ENCODE results near the gene PLEKHH3.

The PLEKHH3 gene, protein sequence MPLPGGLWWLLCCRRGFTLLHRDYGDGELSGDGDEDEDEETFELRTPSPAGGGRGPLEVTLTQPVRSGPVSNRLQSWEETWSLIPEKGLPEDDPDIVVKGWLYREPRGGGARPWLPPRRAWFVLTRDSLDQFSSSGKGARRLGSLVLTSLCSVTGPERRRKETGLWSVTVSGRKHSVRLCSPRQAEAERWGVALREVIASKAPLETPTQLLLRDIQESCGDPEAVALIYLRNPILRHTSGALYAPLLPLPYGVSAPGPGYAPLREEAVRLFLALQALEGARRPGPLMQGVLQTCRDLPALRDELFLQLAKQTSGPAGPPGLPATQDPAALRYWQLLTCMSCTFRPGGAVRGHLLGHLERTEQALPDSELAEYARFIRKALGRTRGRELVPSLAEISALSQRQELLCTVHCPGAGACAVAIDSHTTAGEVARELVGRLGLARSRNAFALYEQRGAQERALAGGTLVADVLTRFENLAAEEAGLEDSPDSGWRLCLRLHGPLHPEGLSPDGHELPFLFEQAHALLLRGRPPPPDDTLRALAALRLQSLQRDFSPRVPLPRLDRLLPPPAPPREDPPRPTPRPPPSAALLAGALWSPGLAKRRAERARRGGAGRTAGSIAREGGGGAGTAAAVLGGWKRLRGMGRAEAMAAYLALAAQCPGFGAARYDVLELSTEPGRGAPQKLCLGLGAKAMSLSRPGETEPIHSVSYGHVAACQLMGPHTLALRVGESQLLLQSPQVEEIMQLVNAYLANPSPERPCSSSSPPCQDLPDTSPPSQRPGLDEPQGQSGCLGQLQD

DNA sequence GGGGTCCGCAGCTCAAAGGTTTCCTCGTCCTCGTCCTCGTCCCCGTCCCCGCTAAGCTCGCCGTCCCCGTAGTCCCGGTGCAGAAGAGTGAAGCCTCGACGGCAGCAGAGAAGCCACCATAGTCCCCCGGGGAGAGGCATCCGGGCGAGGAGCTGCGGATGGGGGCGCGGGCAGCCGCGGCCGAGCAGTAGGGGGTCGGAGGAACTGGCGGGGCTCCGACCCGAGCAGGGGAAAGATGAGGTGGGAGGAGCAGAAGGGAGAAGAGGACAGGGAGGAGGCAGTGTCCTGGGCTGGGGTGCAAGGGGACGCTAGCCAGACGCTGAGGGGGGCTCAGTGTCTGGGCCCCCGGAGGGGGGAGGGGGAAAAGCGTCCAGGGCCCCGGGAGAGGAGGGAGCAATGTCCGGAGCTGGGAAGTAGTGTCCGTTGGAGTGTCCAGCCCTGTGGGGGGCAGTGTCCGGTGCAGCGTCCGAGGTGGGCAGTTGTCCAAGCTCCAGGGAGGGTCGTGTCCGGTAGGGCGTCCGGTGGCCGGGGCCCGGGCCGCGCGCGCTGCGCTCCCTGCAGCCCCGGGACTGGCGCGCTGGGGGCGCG, at the start of gene PLEKHH3:
TSS of gene PLEKHH3 (minus strand) at position 571 of the 588 bp plus-strand sequence. CDS start at position 140, 431 bp downstream.
- DNase-seq (ENCODE audit: low read depth in 1 of 2, low spot score in 1 of 2): no peak

DNA sequence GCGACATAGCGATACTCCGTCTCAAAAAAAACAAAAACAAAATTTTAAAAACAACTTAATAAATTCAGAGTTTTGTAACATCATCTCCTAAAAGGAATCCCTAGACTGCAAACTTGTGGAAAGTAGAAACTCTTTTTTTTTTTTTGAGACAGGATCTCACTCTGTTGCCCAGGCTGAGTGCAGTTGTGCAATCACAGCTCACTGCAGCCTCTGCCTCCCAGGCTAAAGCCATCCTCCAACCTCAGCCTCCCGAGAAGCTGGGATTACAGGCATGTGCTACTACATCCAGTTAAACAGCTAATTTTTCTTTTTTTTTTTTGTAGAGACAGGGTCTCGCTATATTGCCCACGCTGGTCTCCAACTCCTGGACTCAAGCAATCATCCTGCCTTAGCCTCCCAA, 48.3 kb upstream of the PLEKHH3 start:
- DNase-seq (ENCODE audit: low read depth in 1 of 2, low spot score in 1 of 2): no peak

DNA sequence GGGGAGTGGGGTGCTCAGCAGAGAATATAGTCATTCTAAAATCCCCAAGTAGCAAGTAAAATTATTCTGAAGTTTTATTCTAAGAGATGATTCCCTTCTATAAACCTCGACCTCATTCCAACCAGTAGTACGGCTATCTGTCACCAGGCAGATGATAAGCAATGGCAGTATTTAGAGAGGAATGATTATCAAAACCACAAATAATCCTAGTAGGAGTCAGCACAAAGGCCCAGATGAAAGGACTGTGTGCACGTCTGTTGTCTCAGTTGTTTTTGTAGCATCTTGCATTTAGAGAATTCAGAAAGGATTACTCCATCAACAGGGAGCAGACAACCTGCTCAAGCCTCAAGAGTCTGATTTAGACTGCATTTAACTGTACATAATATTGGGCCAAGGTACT, 46.8 kb upstream of the PLEKHH3 start:
- DNase-seq (ENCODE audit: low read depth in 1 of 2, low spot score in 1 of 2): no peak

DNA sequence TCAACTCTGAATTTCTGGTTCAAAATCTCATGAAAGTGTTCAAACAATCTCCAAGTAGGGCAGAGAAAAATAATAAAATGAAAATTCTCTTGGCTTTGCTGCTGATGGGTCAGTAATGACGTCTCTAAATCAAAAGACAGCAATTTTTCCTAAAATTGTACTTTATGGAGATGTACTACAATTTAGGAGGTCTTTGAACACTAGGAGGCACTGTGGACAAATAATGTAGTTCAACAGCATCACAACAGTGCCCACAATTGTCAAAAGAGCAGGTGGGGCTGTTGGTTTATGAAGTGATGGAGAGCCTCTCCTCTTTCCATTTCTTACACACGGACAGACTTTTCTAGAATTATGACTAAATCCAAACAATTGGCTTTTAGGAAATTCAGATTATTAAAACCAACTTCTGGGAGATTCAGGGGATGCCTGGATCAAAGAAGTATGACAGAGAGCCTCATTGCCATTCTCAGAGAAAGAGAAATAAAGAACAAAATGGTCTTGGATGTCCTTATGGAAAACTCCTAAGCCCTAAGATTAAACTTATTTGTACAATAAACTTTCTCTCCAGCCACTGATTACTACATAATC, 44.3 kb upstream of the PLEKHH3 start:
- peak in 1 of 2 donors; percentile 47 for DNase-seq (ENCODE audit: low read depth in 1 of 2, low spot score in 1 of 2)

DNA sequence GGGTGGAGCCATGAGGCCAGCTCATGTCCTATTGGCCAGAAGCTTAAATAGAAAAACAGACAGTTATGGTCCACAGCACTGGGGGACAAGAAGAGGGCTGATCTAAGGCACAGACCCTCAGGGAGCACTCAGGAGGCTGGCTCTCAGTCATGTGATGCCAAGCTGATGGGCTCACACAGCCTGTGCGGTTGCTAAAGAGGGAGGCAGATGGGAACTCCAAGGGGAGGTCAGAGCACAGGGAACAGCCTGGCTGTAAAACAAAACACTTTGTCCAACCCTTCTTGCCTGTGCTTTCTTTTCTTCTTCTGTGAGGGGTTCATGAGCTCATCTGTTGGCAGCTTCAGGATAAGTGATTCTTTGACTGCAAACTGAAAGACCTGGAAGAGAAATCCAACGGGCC, 32.8 kb upstream of the PLEKHH3 start:
- DNase-seq (ENCODE audit: low read depth in 1 of 2, low spot score in 1 of 2): no peak

DNA sequence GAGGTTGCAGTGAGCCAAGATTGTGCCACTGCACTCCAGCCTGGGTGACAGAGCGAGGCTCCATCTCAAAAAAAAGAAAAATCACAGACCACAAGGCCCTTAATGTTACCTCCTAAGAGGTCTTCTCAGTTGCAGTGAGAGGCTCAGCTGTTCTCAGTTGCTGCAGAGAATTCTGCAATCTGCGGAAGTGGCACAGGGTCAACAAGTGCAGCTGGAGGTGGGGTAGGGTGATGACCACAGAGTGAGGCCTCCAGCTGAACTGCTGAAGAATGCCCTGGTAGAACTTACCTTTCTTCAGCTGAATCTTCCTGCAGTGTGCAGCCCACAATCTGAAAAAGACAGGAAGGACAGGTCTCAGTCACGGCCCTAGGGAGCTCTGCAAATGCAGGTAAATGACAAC, 31.8 kb upstream of the PLEKHH3 start:
- no peak for DNase-seq (ENCODE audit: low read depth in 1 of 2, low spot score in 1 of 2)

DNA sequence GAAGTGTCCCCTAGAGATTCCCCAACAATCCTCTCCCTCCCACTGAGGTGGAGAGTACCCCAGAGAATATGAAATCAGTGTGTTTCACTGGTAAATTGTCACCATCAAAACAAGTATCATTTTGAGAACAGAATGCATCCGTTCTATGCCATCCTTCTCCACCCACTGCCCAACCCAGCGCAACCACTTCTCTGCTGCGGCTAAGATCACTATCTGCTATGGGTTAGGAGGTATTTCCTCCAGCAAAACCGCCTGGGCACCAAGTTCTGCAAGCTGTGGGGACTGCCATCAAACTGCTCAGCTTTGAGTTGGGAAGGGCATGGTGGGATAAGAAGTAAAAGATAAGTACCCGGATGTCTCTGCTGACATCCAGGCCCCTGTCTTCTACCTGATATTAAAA, 29.9 kb upstream of the PLEKHH3 start:
- DNase-seq (ENCODE audit: low read depth in 1 of 2, low spot score in 1 of 2): no peak

DNA sequence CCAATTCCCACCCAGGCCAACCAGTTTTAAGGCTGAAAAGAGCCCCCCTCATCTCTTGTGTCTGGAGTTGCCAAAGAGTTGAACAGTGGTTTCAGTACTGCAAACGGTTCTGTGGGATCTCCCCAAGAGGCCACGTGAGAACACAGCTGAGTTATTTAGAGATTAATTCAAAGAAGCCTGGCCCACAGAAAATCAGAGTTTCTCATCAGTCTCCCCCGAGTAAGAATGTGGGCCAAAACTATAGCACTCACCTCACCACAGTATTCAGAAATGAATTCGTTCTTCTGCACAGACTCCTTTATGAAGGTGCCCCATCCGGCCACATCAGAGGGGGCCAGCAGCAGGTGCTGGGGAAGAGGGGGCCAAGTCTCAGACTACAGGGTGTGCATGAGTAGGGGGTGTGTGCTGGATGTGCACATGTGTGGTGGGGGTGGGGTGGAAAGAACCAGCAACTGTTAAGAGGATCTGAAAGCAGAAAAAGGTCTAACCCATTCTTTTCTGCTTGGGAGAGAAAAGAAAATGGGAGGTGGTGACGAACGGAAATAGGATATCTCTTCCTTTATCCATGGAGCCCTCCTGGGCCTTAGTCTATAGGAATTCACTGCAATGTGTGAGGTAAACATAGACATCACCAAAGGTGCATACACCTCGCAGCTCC, 28.2 kb upstream of the PLEKHH3 start:
- no peak for DNase-seq (ENCODE audit: low read depth in 1 of 2, low spot score in 1 of 2)

DNA sequence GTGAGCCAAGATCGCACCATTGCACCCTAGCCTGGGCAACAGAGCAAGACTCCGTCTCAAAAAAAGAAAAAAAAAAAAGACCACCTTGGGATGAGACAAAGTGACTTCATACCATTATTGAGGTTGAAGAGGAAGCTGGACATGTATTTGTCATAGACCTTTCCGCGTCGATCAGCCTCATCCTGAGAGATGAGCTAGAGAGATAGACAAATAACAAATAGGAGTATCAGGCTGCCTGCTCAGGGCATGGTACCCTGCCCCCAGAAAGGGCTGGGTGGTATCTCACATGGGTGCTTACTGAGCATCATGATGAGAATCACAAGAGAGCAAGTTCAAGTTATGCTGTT, 27.7 kb upstream of the PLEKHH3 start:
- DNase-seq (ENCODE audit: low read depth in 1 of 2, low spot score in 1 of 2): no peak

DNA sequence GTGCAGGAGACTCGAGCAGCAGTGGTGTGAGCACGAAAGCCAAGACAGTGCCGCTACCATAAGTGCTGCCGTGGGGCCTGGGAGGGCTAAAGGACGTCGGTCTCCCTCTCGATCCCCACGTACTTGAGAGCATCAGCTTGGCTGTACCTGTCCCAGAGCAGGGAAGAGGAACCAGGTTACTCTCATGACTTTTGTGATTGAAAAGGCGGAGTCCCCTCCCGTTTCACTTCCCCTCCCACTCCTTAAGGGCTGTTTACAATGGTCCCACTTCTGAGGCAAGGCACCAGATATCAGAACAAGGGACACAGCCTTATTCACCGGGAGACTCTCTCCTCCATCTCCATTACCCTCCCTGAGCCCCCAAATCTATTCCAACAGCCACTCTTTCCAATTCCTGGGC, 25.7 kb upstream of the PLEKHH3 start:
- DNase-seq (ENCODE audit: low read depth in 1 of 2, low spot score in 1 of 2): no peak

DNA sequence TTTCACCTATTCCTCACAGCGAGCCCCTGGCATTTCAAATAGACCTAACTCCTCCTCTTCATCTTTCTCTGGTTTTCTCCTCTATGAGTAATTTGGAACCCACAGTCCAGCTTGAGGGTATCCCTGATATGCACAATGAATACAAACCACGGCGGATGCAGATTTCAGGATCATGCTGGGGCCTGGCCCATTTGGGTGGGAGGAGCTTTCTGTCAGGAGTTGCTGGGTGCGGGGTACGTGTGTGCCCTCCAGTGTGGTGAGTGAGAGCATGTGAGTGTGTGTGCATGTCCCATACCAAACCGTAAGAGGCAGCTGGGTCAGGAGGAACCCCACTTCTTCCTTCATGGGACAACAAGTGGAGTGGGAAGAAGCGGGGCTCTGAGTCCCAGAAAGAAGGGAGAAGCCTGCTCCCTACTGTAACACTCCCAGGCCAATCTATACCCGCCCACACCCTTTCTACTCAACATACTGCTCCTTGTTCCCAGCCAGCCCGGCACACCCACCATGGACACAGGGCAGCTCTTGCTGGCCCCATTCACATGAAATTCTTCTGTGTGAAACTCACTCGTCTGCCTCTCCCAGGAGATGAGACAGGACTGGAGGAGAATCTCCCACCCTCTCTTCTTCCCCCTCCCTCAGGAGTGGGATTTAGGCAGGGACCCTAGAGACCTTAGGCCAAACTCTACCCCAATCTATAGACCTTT, 23.9 kb upstream of the PLEKHH3 start:
- no peak for DNase-seq (ENCODE audit: low read depth in 1 of 2, low spot score in 1 of 2)

DNA sequence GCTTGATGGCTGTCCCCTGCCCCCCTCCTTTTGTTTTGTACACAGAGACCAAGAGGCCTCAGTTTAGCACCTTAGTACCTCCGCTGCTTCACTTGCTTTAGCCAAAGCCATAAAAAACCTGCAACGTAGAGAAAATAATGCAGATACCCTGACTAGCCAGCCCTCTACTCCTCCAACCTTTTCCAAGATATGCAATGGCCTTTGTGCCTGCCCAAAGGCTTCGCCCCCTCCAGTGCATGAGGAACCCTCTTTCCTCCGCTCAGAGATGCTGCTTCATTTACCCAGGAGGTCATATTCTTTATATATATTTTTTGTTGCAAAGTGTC, 22.6 kb upstream of the PLEKHH3 start:
- DNase-seq (ENCODE audit: low read depth in 1 of 2, low spot score in 1 of 2): no peak

DNA sequence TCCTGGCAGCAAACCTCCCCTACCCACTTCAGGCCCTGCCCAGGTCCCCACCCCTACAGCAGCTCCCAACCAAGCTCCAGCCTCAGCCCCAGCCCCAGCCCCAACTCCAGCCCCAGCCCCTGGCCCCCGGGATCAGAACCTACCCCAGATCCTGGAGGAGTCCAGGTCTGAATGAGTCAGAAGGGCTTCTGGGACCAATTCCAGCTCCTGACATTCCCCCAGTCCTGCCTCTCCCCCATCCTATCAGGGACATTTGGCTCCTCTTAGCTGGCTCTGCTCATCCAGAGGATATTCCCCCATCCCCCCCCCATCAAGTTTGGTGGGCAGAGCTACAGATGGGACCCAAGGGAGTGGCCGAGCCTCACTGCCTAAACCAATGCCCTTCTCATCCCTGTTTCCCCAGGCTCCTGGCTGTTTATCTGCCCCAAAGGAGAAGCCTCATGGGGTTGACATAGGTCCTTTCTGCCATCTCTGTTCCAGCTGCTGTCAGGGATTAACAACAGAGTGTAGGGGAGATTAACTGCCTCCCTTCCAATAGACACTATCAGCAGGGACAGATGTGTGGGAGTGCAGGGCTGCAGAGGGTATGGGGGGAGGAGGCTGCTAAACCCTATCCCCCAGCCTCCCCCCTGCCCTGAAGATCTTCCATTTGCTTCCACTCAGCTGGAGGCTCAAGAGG, 22.1 kb upstream of the PLEKHH3 start:
- DNase-seq (ENCODE audit: low read depth in 1 of 2, low spot score in 1 of 2): no peak

DNA sequence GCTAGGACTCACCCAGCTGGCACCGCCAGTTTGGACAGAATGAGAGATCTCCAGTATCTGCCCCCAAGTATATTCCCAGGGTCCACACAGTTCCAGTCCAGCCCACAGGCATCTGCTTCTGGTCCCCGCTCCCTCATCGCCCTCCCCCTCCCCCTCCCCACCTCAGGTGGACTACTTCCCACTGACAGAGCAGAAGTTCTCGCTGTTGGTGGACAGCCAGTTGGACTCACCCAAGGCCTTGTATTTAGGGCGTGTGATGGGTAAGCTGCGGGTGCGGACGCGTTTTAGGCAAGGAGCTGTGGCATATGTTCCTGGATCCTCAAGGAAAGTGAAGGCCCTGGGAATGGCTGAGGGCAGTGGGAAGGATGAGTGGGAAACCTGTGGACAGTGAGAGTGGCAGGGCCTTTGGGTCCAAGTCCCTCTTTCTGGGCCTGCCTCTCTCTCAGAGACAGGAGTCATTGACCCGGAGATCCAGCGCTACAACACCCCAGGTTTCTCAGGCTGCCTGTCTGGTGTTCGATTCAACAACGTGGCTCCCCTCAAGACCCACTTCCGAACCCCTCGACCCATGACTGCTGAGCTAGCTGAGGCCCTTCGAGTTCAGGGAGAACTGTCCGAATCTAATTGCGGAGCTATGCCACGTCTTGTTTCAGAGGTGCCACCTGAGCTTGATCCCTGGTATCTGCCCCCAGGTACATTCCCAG, 20.5 kb upstream of the PLEKHH3 start:
- DNase-seq (ENCODE audit: low read depth in 1 of 2, low spot score in 1 of 2): no peak

DNA sequence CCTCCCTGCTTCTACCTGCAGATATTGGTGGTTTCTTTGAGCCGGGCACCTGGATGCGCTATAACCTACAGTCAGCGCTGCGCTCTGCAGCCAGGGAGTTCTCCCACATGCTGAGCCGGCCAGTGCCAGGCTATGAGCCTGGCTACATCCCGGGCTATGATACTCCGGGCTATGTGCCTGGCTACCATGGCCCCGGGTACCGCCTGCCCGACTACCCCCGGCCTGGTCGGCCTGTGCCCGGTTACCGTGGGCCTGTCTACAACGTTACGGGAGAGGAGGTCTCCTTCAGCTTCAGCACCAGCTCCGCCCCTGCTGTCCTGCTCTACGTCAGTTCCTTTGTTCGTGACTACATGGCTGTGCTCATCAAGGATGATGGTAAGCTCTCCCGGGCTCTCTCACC, 18.7 kb upstream of the PLEKHH3 start:
- no peak for DNase-seq (ENCODE audit: low read depth in 1 of 2, low spot score in 1 of 2)

DNA sequence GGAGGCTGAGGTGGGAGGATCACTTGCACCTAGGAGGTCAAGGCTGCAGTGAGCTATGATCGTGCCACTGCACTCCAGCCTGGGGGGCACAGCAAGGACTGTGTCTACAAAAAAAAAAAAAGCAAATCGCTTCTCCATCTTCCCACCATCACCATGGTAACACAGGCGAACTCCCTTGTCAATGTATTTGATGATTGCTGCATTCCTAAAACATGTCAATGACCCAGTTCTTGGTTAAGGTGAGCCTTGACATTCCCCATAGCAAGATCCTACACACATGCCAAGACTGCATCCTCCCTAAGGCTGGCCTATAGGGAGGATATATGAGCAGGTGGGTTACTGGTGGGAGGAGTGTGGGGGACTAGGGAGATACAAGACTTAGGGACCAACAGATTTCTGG, 17.7 kb upstream of the PLEKHH3 start:
- no peak for DNase-seq (ENCODE audit: low read depth in 1 of 2, low spot score in 1 of 2)

DNA sequence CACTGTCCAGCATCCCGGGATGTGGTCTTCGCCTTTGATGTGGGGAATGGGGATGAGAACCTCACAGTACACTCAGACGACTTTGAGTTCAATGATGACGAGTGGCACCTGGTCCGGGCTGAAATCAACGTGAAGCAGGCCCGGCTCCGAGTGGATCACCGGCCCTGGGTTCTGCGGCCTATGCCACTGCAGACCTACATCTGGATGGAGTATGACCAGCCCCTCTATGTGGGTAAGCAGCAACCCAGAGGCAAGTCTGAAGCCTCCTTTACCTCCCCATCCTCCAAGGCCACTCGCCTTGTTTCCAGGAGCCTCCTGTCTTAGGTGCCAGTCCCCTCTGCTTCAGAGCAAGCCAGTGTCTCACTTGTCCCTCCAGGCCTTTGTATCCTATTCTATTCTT, 15.7 kb upstream of the PLEKHH3 start:
- no peak for DNase-seq (ENCODE audit: low read depth in 1 of 2, low spot score in 1 of 2)

DNA sequence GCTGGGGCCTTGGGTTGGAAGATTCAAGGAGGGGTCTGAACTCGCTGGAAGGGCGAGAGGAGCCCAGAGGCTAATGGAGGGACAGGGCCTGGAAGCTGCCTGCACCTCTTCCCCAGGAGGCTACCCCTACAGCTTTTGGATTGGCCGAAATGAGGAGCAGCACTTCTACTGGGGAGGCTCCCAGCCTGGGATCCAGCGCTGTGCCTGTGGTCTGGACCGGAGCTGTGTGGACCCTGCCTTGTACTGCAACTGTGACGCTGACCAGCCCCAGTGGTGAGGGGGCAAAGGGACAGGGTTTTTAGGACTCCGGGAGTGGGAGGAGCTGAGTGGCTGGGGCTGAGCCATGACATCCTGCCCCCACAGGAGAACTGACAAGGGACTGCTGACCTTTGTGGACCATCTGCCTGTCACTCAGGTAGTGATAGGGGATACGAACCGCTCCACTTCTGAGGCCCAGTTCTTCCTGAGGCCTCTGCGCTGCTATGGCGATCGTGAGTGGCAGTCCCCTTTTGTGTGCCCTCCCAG, 14.3 kb upstream of the PLEKHH3 start:
- no peak for DNase-seq (ENCODE audit: low read depth in 1 of 2, low spot score in 1 of 2)

DNA sequence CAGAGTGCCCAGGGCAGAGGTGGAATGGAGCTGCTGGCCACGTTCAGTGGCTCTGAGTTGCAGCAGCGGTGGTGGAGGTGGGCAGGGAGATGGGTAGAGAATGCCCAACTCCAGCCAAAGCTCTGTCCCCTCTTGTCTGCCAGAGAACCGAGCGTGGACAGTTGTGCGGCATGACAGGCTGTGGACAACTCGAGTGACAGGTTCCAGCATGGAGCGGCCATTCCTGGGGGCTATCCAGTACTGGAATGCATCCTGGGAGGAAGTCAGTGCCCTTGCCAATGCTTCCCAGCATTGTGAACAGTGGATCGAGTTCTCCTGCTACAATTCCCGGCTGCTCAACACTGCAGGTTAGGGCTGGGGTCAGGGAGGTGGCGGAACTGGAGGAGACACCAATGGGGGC, 13.8 kb upstream of the PLEKHH3 start:
- no peak for DNase-seq (ENCODE audit: low read depth in 1 of 2, low spot score in 1 of 2)

Data from activated CD4-positive, alpha-beta T cell treated with anti-CD3 and anti-CD28 coated beads, Interleukin-2, amount 50 U/mL, for 24 hours (primary cell).